ENCODE results near the gene RPS6KA3. TPM values are rescaled to one million over a fixed set of nuclear protein-coding genes. Genes with fewer than 3 reads are reported as not detected.

RPS6KA3 gene
- total RNA-seq = 10 to 100 TPM; 53.1 to 91.0 (median 66.0) TPM

DNA sequence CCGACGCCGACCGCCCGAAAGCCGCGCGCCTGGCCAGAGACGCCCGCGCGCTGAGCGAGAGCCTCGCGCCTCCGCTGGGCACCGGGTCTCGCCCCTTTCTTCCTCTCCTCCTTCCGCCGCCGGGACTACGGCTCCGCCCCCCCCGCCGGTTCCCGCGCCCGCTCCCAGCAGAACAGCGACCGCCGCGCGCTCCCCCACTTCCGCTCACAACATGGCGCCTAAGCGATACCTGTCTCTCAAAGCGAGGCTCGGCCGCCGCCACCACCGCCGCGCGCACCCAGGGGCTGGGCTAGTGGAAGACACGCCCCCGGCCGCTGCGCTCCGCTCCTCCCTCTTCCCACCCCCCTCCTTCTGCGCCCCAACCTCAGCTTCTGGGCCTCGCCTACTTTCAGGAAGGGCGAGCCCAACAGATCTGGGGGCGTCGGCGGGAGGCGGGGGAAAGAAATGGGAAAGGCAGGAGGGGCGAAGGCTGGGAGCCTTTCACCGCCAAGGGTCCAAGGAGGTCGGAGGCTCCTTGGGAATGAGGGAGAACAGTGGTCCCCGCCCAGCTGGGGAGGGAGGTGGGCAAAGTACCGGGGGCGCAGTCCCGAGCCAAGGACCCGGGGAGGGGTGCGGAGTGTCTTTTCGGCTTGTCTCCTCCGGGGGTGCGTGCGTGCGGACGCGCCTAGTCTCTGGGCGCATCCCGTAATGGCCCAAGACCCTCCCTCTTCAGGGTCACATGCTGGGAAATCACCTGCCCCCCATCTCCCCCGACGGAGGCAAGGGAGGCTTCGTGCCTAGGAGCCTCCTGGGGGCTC is at the start of gene RPS6KA3:
Gene RPS6KA3, minus strand, starts transcription at position 100 of the 797 bp plus-strand sequence. CDS start 277 bp downstream, outside the sequence.
- Histone ChIP-seq H3K27me3 (no peaks in the 10 kb centered on the region), H3K4me3 (peak within 1 kb of the TSS; percentile 71 to 82 (median 74)), H3K36me3 (no peaks in the 10 kb centered on the region), H3K27ac (peak within 1 kb of the TSS; percentile 92 to 95 (median 93)), H3K4me1 (peaks cover 13 to 24% of the 10 kb centered on the region in 2 donors), H3K9me3 (no peaks in the 10 kb centered on the region)
- in situ Hi-C loops (cut with MboI; ENCODE audit: low sequenced_read_pairs in 4 of 4) = no loop called here
- DNase-seq (peak; percentile 88 to 91), ATAC-seq (peak; percentile 71 to 78)
- intact Hi-C loops (cut with DNase I; ENCODE audit: low total_unique reads) = loop anchor here (5.0 kb wide), 2 partner anchors 45 to 125 kb away; partner anchors contain the start of gene EIF1AX
- TF ChIP-seq, protein P1, sequence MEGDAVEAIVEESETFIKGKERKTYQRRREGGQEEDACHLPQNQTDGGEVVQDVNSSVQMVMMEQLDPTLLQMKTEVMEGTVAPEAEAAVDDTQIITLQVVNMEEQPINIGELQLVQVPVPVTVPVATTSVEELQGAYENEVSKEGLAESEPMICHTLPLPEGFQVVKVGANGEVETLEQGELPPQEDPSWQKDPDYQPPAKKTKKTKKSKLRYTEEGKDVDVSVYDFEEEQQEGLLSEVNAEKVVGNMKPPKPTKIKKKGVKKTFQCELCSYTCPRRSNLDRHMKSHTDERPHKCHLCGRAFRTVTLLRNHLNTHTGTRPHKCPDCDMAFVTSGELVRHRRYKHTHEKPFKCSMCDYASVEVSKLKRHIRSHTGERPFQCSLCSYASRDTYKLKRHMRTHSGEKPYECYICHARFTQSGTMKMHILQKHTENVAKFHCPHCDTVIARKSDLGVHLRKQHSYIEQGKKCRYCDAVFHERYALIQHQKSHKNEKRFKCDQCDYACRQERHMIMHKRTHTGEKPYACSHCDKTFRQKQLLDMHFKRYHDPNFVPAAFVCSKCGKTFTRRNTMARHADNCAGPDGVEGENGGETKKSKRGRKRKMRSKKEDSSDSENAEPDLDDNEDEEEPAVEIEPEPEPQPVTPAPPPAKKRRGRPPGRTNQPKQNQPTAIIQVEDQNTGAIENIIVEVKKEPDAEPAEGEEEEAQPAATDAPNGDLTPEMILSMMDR (IDR thresholded peaks at IDR 0.05 in 4 of 5, conservative IDR thresholded peaks at IDR 0.05 in 1 of 5) = no peak
- TF ChIP-seq POLR2A (IDR thresholded peaks at IDR 0.05) = peak; percentile 84 to 89

DNA sequence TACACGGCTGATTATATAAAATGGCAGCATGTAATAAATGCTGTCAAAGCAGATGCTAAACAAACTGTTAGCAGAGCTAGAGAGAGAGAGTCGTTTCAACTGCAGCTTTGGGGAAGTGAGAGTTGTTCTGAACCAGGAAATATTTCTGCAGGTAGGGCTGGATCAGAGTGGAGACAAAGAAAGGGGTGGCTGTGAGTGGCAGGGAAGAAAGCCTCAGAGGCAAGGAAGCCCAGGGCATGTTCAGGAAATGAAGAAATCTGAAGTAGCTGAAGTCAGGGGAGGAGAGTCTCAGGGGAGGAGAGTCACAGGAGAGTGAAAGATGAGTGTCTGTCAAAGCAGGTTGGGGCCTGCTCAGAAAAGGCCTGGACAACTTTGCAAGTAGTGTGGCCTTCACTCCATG is 48.4 kb upstream of the RPS6KA3 start:
- no peaks in the 10 kb centered on the region for H3K27me3 ChIP-seq
- in situ Hi-C loops (cut with MboI; ENCODE audit: low sequenced_read_pairs in 4 of 4) = no loop called here
- no peak for DNase-seq
- ATAC-seq = peak in 1 of 2 donors; percentile 46
- peak overlapping the region; percentile 22 to 83 (median 51) for H3K27ac ChIP-seq
- TF ChIP-seq, protein P1 (IDR thresholded peaks at IDR 0.05 in 4 of 5, conservative IDR thresholded peaks at IDR 0.05 in 1 of 5) = no peak
- TF ChIP-seq POLR2A (IDR thresholded peaks at IDR 0.05) = no peak
- H3K36me3 ChIP-seq = no peaks in the 10 kb centered on the region
- no peak overlapping the region for H3K4me3 ChIP-seq
- H3K9me3 ChIP-seq = no peaks in the 10 kb centered on the region
- H3K4me1 ChIP-seq = peaks cover 10 to 13% of the 10 kb centered on the region in 2 donors
- intact Hi-C loops (cut with DNase I; ENCODE audit: low total_unique reads) = loop anchor here (10.0 kb wide), 1 partner anchor 100 kb away; no protein-coding TSS in a partner anchor

DNA sequence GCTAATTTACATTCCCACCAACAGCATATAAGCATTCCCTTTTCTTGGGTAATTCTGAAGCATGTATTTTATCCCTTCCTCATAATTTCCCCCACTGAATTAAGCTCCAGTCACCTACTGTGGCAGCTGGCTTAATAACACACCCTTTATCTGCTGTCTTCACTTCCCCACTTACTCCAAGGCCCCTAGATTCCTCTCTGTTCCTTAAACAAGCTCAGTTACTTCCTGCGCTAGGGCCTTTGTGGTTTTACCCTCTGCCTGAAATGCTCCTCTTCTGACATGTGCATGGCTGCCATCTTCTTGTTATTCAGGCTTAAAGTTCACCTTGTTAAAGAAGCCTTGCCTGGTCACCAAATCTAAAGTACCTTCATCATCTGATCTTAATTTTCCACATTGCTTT is 47.2 kb upstream of the RPS6KA3 start:
- TF ChIP-seq, protein P1 (IDR thresholded peaks at IDR 0.05 in 4 of 5, conservative IDR thresholded peaks at IDR 0.05 in 1 of 5) = no peak
- no peak for TF ChIP-seq POLR2A (IDR thresholded peaks at IDR 0.05)
- DNase-seq (no peak), ATAC-seq (peak in 1 of 2 donors; percentile 38)
- Histone ChIP-seq H3K27me3 (no peaks in the 10 kb centered on the region), H3K36me3 (no peaks in the 10 kb centered on the region), H3K27ac (peak overlapping the region; percentile 66 to 83 (median 77)), H3K4me1 (peaks cover 10% of the 10 kb centered on the region in 2 donors), H3K4me3 (no peak overlapping the region), H3K9me3 (no peaks in the 10 kb centered on the region)
- intact Hi-C loops (cut with DNase I; ENCODE audit: low total_unique reads) = loop anchor here (5.0 to 10.0 kb wide), 3 partner anchors 47 to 99 kb away; partner anchors contain the start of gene RPS6KA3
- in situ Hi-C loops (cut with MboI; ENCODE audit: low sequenced_read_pairs in 4 of 4) = no loop called here

DNA sequence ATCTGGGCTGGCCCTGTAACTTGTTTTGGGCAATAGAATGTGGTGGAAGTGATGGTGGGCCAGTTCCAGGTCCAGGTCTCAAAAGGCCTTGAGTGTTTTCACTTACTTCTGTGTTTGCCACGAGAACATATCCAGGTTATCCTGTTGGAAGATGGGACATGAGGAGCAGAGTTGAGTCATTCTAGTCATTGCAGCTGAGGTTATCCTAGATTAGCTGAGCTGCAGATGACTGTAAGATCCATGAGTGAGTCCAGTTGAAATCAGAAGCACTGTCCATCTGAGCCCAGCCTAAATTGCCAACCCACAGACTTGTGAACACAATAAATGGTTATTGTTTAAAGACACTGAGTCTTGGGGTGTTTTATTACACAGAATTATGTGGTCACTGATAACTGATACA is 45.3 kb upstream of the RPS6KA3 start:
- Histone ChIP-seq H3K4me3 (no peak overlapping the region), H3K4me1 (peaks cover 8 to 10% of the 10 kb centered on the region in 2 donors), H3K9me3 (no peaks in the 10 kb centered on the region), H3K27me3 (no peaks in the 10 kb centered on the region), H3K36me3 (no peaks in the 10 kb centered on the region), H3K27ac (peak overlapping the region; percentile 52 to 83 (median 72))
- intact Hi-C loops (cut with DNase I; ENCODE audit: low total_unique reads) (loop anchor here (5.0 to 10.0 kb wide), 3 partner anchors 45 to 97 kb away; partner anchors contain the start of gene RPS6KA3), in situ Hi-C loops (cut with MboI; ENCODE audit: low sequenced_read_pairs in 4 of 4) (no loop called here)
- ATAC-seq (peak; percentile 42 to 50), DNase-seq (no peak)
- no peak for TF ChIP-seq POLR2A (IDR thresholded peaks at IDR 0.05)
- TF ChIP-seq, protein P1 (IDR thresholded peaks at IDR 0.05 in 4 of 5, conservative IDR thresholded peaks at IDR 0.05 in 1 of 5) = no peak
